PC-3 (cell line): ENCODE results near the gene CHST5.

Source experiments
- CTCF ChIP-seq: fragments of 300-600 bp; sonication (generic); conservative IDR thresholded peaks from 2 replicates; pipeline ENCODE4 v1.5.1; 2017; ENCODE audit warnings: antibody characterized with exemption, low read depth, mild to moderate bottlenecking, low read length
- EZH2 ChIP-seq: fragments of 300-600 bp; sonication (generic); IDR thresholded peaks from one replicate; pipeline ENCODE4 v1.6.1; 2017; ENCODE audit warnings: antibody characterized with exemption, mild to moderate bottlenecking, low read length; ENCODE audit not compliant: unreplicated experiment

- TF ChIP-seq CTCF (no peak), EZH2 (no peak)
Measured at GRCh38 chr16:75578212-75578611, 42.3 kb upstream of the CHST5 start.
